Muscle layer of colon (tissue), 2 donors: ENCODE measurements around the gene RASAL1.
"Not testable (repeated sequence)": the region's sequence is repeated elsewhere in the genome, so short reads cannot be mapped to it uniquely, and the experiment has no call there.

ENCODE experiments used
- H3K27ac ChIP-seq: one replicate; pipeline ENCODE4 v1.7.0; 2013; ENCODE audit warnings: low read depth, mild to moderate bottlenecking, low read length, moderate library complexity
- H3K27me3 ChIP-seq, 2 donors: one replicate each; pipeline ENCODE4 v1.7.0; 2013; ENCODE audit warnings: low read length in 2 of 2, mild to moderate bottlenecking in 2 of 2; ENCODE audit not compliant: insufficient read depth in 2 of 2, control insufficient read depth in 1 of 2
- H3K36me3 ChIP-seq: one replicate; pipeline ENCODE4 v1.7.0; 2013; ENCODE audit warnings: mild to moderate bottlenecking, low read length; ENCODE audit not compliant: insufficient read depth
- H3K4me1 ChIP-seq: one replicate; pipeline ENCODE4 v1.7.0; 2013; ENCODE audit warnings: mild to moderate bottlenecking, low read length; ENCODE audit not compliant: insufficient read depth
- H3K4me3 ChIP-seq, 2 donors: one replicate each; pipeline ENCODE4 v1.7.0; 2013; ENCODE audit warnings: low read length in 2 of 2, low read depth in 1 of 2, mild to moderate bottlenecking in 1 of 2, moderate library complexity in 1 of 2
- H3K9ac ChIP-seq: one replicate; pipeline ENCODE4 v1.7.0; 2013; ENCODE audit warnings: low read length
- H3K9me3 ChIP-seq: one replicate; pipeline ENCODE4 v1.7.0; 2013; ENCODE audit warnings: mild to moderate bottlenecking, low read length
- donor health status: abdominal sarcoma.
- donor health status: Adenocarcinoma of cecum.

The RASAL1 gene

GRCh38 chr12:113120670-113121370 lies 14.7 kb downstream of the RASAL1 start:
- Histone ChIP-seq H3K4me1 (no peaks in the 10 kb centered on the region), H3K27ac (no peak overlapping the region), H3K27me3 (no peaks in the 10 kb centered on the region), H3K9ac (no peak overlapping the region), H3K36me3 (no peaks in the 10 kb centered on the region), H3K4me3 (no peak overlapping the region), H3K9me3 (no peaks in the 10 kb centered on the region)

GRCh38 chr12:113119980-113120669 lies 15.4 kb downstream of the RASAL1 start:
- Histone ChIP-seq H3K4me3 (no peak overlapping the region), H3K9ac (no peak overlapping the region), H3K27ac (no peak overlapping the region), H3K36me3 (no peaks in the 10 kb centered on the region), H3K4me1 (no peaks in the 10 kb centered on the region), H3K27me3 (peaks cover 0 to 1% of the 10 kb centered on the region in 2 donors), H3K9me3 (no peaks in the 10 kb centered on the region)

DNA sequence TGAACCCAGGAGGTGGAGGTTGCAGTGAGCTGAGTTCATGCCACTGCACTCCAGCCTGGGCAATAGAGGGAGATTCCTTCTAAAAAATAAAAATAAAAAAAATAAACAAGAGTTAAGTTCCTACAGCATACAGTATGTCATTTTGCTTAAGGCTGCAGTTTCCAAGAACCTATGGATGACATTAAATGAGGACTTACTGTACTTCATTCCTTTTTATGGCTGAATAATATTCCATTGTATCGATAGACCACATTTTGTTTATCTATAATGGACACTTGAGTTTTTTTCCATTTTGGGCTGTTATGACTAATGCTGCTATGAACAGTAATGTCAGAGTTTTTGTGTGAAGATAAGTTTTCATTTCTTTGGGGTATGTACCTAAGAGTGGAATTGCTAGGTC lies 17.4 kb downstream of the RASAL1 start:
- Histone ChIP-seq H3K27me3 (peaks cover 0 to 6% of the 10 kb centered on the region in 2 donors), H3K9me3 (no peaks in the 10 kb centered on the region), H3K4me1 (no peaks in the 10 kb centered on the region), H3K4me3 (no peak overlapping the region), H3K9ac (no peak overlapping the region), H3K36me3 (no peaks in the 10 kb centered on the region), H3K27ac (no peak overlapping the region)

DNA sequence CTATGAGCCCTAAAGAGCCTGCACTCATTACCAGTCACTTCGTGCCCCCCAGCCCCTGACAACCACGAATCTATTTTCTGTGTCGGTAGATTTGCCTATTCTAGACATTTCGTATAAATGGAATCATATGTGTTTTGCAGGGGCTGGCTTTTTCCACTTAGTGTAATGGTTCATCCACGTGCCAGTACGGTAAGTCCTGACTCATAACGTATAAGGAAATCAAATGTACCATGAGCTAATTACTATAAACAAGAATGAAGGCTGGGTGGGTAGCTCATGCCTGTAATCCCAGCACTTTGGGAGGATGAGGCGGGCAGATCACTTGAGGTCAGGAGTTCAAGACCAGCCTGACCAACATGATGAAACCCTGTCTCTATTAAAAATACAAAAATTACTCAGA lies 17.9 kb downstream of the RASAL1 start:
- not testable (repeated sequence) for H3K36me3 ChIP-seq, H3K9me3 ChIP-seq, H3K27ac ChIP-seq, H3K9ac ChIP-seq, H3K4me3 ChIP-seq, H3K4me1 ChIP-seq, H3K27me3 ChIP-seq

DNA sequence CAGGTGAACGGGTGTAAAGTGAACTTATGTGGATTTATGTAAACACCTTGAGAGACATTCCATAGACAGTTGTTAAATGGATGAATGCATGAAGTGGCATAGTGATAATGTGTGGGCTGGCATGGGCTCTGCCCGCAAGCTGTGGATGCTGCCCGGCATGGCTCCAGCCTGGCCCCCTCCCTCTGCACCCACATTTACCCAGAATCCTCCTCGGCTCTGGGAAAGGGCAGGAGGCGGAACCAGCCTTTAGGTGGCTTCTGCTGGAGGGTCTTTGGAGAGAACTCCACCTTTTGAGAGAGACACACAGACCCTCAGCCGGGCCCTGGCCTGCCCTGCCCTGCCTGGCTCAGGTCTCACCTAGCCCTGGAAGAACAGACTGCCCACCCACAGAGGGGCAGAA lies 18.7 kb downstream of the RASAL1 start:
- H3K4me3 ChIP-seq, result no peak overlapping the region
- H3K27me3 ChIP-seq, result peaks cover 0 to 10% of the 10 kb centered on the region in 2 donors
- no peak overlapping the region for H3K27ac ChIP-seq

DNA sequence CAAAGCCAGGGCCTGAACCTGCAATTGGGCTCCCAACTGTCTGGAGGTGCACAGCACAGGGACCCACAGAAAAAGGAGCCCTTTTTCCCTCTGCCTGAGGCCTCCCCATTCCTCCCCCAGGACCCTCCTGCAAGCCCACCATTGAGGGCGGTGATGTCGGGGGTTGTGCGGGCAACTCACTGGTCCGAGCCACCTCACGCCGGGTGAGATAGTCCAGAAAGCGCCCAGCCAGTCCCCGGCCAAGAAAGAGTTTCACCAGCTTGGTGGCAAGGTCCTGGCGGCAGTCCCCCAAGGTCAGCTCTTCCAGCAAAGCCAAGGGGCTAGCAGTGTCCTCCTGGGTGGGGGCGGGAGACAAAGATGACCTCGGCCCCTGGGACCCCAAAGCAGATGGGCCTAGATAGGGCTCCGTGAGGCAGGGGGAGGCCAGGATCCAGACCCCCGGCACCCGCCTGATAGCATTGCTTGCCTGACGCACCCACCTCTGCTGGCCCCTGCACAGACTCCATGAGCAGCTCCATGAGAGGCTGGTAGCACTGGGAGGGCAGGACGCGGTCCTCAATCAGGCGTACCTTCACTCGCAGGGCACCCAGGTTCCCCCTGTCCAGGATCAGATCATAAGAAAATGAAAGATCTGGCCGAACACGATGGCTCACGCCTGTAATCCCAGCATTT lies 20.0 kb downstream of the RASAL1 start:
- no peak overlapping the region for H3K4me3 ChIP-seq
- H3K4me1 ChIP-seq, result no peaks in the 10 kb centered on the region
- peaks cover 0 to 10% of the 10 kb centered on the region in 2 donors for H3K27me3 ChIP-seq
- no peak overlapping the region for H3K9ac ChIP-seq
- H3K9me3 ChIP-seq, result no peaks in the 10 kb centered on the region
- H3K36me3 ChIP-seq, result no peaks in the 10 kb centered on the region
- no peak overlapping the region for H3K27ac ChIP-seq

More for the DNA sequence above, 18.7 kb downstream of the RASAL1 start:
- no peaks in the 10 kb centered on the region for H3K9me3 ChIP-seq
- H3K4me1 ChIP-seq, result no peaks in the 10 kb centered on the region
- no peak overlapping the region for H3K9ac ChIP-seq
- no peaks in the 10 kb centered on the region for H3K36me3 ChIP-seq

- no peaks in the 10 kb centered on the region for H3K36me3 ChIP-seq
- no peaks in the 10 kb centered on the region for H3K4me1 ChIP-seq
- H3K27me3 ChIP-seq, result peaks cover 0 to 10% of the 10 kb centered on the region in 2 donors
- no peaks in the 10 kb centered on the region for H3K9me3 ChIP-seq
- no peak overlapping the region for H3K4me3 ChIP-seq
- H3K27ac ChIP-seq, result no peak overlapping the region
- no peak overlapping the region for H3K9ac ChIP-seq
Measured at GRCh38 chr12:113114447-113115178, 20.9 kb downstream of the RASAL1 start.

- Histone ChIP-seq H3K36me3 (no peaks in the 10 kb centered on the region), H3K4me1 (no peaks in the 10 kb centered on the region), H3K27ac (no peak overlapping the region), H3K27me3 (peaks cover 0 to 10% of the 10 kb centered on the region in 2 donors), H3K9ac (no peak overlapping the region), H3K4me3 (no peak overlapping the region), H3K9me3 (no peaks in the 10 kb centered on the region)
Measured at GRCh38 chr12:113113397-113113796, 22.2 kb downstream of the RASAL1 start.

DNA sequence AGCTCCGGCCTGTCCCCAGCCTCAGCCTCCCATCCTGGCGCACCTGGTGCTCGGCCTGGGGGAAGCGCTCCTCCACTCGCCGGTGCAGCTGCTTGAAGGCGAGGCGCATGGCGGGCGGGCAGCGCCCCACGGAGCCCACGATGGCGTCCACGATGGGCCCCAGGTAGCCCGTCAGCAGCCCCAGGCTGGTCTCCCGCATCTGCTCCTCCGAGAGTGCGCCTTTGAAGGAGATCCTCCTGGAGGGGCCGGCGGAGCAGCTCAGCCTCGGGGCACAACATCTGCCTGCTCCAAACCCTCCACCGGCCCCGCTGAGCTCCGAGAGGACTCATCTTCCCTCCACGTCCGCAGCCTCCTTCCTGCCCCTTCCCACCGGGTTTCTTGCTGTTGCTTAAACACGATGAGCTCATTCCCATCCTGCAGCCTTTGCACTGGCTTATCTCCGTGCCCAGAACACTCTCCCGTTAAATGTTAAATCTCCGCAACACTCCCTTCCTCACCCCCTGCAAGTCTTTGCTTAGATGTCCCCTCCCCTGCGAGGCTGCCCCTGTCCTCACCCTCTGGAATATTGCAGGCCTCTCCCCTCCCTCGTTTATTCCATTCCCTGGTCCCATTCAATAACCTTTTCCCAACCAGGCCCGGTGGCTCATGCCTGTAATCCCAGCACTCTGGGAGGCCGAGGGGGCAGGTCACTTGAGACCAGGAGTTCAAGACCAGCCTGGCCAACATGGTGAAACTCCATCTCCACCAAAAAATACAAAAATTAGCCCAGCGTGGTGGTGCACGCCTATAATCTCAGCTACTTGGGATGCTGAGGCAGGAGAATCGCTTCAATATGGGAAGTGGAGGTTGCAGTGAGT lies 23.3 kb downstream of the RASAL1 start:
- no peaks in the 10 kb centered on the region for H3K9me3 ChIP-seq
- no peak overlapping the region for H3K27ac ChIP-seq
- H3K4me3 ChIP-seq, result no peak overlapping the region
- H3K4me1 ChIP-seq, result no peaks in the 10 kb centered on the region
- H3K9ac ChIP-seq, result no peak overlapping the region
- H3K36me3 ChIP-seq, result no peaks in the 10 kb centered on the region
- H3K27me3 ChIP-seq, result peaks cover 0 to 10% of the 10 kb centered on the region in 2 donors

- Histone ChIP-seq H3K9me3 (no peaks in the 10 kb centered on the region), H3K36me3 (no peaks in the 10 kb centered on the region), H3K27me3 (peaks cover 0 to 10% of the 10 kb centered on the region in 2 donors), H3K4me1 (no peaks in the 10 kb centered on the region), H3K4me3 (no peak overlapping the region), H3K9ac (no peak overlapping the region), H3K27ac (no peak overlapping the region)
Measured at GRCh38 chr12:113111247-113111646, 24.3 kb downstream of the RASAL1 start.
